ENCODE results near the gene HS6ST3.

DNA sequence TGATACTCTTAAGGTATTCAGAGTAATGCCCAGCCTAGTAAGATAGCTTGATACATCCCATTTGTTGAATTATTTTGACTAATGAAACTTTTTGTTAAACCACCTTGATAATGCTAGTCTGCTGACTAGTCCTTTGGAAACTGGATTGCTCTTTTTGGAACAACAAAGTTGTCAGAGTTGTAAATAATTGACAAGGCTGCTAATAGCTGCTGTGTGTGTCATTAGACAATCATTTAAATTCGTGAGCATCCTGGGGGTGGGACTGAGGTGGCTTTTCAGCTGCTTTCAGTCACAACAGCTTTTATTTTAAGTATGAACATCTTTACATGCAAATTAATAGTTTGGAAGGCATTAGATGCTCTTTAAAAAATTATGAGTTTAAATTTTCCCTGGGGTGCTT is 153.5 kb downstream of the HS6ST3 start:
- TF ChIP-seq, protein P1, sequence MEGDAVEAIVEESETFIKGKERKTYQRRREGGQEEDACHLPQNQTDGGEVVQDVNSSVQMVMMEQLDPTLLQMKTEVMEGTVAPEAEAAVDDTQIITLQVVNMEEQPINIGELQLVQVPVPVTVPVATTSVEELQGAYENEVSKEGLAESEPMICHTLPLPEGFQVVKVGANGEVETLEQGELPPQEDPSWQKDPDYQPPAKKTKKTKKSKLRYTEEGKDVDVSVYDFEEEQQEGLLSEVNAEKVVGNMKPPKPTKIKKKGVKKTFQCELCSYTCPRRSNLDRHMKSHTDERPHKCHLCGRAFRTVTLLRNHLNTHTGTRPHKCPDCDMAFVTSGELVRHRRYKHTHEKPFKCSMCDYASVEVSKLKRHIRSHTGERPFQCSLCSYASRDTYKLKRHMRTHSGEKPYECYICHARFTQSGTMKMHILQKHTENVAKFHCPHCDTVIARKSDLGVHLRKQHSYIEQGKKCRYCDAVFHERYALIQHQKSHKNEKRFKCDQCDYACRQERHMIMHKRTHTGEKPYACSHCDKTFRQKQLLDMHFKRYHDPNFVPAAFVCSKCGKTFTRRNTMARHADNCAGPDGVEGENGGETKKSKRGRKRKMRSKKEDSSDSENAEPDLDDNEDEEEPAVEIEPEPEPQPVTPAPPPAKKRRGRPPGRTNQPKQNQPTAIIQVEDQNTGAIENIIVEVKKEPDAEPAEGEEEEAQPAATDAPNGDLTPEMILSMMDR (IDR thresholded peaks at IDR 0.05; ENCODE audit: low read depth, low read length, poor library complexity, severe bottlenecking), result no peak
- TF ChIP-seq EZH2phosphoT487 (IDR thresholded peaks at IDR 0.05; ENCODE audit: borderline replicate concordance, low read length), result no peak

All from DOHH2 (cell line).